Measurements from ENCODE around the gene PCP4.

DNA sequence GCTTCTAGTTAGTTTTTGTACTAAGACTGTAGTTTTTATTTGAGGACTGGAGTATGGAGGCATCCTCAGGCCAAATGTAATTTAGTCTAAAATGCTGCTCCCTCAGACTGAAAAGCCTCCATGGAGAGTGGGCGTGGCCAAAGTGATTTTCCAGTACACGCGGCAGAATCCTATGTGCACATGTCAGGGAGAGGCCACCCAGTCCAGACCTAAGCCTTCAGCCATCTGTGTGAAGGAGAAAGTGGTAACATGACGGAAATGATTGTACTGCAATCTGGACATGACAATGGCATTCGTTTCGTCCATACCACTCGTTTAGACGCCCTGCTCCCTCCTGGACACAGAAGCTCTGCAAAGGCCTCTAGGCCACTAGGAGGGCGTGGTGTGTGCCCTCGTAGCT, 56.2 kb downstream of the PCP4 start:
- TF ChIP-seq POLR2AphosphoS5 (IDR thresholded peaks at IDR 0.05; ENCODE audit: low read depth, low read length): no peak
- TF ChIP-seq POLR2A (IDR thresholded peaks at IDR 0.05; ENCODE audit: low read depth, low read length): no peak
- no peak for TF ChIP-seq TAF1 (IDR thresholded peaks at IDR 0.05; ENCODE audit: borderline replicate concordance, low read depth, low read length)

Measured in GM12892 (cell line).